ENCODE data around the gene TRIM74.
"Not testable (repeated sequence)": the region's sequence is repeated elsewhere in the genome, so short reads cannot be mapped to it uniquely, and the experiment has no call there.

- TF ChIP-seq CTCF, POLR2A (IDR thresholded peaks at IDR 0.05): not testable (repeated sequence)
Measured at GRCh38 chr7:72946130-72946745, 23.0 kb downstream of the TRIM74 start.
